IPS-18c (cell line): ENCODE measurements around the gene RNF111.

Experiments
- H3K4me3 ChIP-seq: 2 replicates; pipeline ENCODE4 v1.7.0; 2013; ENCODE audit warnings: low read depth, mild to moderate bottlenecking, low read length, moderate library complexity; ENCODE audit not compliant: insufficient read depth
- H3K9me3 ChIP-seq: one replicate; pipeline ENCODE4 v1.6.1; 2013; ENCODE audit warnings: mild to moderate bottlenecking, low read length, moderate library complexity; ENCODE audit not compliant: control insufficient read depth, insufficient read depth

RNF111 gene

DNA sequence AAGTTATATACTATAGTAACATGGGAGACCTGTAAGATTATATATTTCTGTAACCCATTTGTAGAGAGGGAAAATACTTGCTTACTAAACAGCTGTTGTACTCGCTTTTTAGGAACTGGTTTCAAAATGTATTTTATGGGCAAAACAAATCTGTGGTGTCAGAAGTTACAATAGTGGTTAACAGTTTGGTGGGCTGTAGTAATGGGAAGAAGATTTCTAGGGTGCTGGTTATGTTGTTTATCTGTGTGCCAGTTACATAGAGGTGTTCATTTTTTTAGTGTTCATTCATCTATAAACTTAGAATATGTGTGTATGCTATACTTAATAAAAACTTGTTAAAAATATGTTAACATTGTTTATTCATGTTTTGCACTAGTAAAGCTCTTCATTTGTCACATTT is 42.1 kb downstream of the RNF111 start:
- Histone ChIP-seq H3K4me3 (no peak overlapping the region), H3K9me3 (no peaks in the 10 kb centered on the region)

DNA sequence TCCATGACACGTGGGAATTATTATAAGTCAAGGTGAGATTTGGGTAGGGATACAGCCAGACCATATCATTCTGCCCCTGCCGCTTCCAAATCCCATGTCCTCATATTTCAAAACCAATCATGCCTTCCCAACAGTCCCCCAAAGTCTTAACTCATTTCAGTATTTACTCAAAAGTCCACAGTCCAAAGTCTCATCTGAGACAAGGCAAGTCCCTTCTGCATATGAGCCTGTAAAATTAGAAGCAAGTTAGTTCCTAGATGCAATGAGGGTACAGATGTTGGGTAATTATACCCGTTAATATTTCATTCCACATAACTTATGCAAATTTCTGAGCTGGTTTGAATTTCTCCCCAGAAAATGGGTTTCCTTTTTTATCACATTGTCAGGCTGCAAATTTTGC is 47.7 kb downstream of the RNF111 start:
- Histone ChIP-seq H3K4me3 (no peak overlapping the region), H3K9me3 (no peaks in the 10 kb centered on the region)

DNA sequence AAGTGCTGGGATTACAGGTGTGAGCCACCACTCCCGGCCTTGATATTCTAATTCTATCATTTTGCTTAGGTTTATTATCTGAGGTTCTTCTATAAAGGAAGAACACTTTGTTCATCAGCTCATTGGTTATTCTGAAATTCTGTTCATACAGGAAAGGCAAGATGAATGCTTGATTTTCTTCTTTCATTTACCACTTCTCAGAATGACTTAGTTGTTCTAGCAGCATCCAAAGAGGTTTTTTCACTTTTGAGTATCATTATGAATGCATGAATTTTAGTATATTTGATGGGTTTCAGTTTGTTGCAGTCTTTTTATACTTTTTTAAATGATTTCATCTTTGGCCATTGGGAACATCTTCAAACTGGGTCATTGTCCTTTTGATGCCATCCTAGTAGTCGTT is 51.8 kb downstream of the RNF111 start:
- no peak overlapping the region for H3K4me3 ChIP-seq
- no peaks in the 10 kb centered on the region for H3K9me3 ChIP-seq

DNA sequence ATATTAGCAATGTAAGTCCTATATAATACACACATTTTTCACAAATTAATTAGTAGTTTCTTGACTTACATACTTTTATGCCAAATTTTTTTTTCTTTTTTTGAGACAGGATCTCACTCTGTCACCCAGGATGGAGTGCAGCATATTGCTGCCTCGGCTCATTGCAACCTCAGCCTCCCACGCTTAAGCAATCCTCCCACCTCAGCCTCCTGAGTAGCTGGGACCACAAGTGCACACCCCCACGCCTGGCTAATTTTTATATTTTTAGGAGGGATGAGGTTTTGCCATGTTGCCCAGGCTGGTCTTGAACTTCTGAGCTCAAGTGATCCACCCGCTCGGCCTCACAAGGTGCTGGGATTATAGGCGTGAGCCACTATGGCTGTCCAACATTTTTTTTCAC is 54.6 kb downstream of the RNF111 start:
- Histone ChIP-seq H3K9me3 (no peaks in the 10 kb centered on the region), H3K4me3 (no peak overlapping the region)

DNA sequence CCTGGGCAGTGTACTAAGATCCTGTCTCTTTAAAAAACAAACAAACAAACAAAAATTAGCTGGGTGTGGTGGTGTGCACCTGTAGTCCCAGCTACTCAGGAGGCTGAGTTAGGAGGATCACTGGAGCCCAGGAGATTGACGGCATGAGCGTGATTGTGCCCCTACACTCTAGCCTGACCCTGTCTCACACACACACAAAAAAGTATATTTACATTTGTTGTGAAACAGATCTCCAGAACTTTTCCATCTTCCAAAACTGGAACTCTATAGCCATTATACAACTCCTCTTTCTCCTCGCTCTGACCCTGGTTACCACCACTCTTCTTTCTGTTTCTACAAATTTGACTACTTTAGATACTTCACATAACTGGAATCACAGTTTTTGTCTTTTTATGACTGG is 61.4 kb downstream of the RNF111 start:
- no peak overlapping the region for H3K4me3 ChIP-seq
- no peaks in the 10 kb centered on the region for H3K9me3 ChIP-seq

DNA sequence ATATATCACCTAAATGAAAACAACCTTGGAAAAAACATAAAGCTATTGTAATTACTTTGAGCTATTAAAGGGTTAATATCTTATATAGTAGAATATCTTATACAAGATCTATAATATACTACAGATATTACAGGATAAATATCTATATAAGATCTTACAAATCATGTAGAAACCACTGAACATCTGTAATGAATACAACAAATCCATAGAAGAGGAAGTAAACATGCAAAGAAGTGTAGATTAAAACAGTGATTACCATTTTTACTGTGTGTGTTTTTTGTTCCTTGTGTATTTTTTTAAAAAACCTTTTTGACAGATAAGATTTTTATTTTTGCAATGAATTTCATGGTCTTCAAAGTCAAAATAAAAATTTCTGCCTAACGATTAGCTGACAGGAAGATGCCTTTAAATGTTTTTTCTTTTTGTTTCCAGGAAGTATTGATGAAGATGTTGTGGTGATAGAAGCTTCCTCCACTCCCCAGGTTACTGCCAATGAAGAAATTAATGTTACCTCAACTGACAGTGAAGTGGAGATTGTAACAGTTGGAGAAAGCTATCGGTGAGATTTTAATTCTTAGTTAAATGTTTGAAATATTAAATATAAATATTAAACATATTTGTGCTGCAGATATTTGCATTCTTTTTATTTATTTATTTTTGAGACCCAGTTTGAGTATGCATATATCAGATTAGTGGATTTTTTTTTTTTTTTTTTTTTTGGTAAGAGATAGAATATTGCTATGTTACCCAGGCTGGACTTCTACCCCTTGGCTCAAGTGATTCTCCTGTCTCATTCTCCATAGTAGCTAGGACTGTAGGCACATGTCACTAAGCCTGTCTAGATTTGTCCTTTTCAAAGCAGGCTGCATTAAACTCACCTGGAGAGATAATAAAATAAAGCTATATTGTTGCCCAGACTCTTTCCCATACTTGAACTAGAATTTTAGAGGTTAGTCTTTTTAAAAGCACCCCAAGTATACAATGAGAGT is 64.7 kb downstream of the RNF111 start:
- H3K9me3 ChIP-seq: no peaks in the 10 kb centered on the region
- H3K4me3 ChIP-seq: no peak overlapping the region

DNA sequence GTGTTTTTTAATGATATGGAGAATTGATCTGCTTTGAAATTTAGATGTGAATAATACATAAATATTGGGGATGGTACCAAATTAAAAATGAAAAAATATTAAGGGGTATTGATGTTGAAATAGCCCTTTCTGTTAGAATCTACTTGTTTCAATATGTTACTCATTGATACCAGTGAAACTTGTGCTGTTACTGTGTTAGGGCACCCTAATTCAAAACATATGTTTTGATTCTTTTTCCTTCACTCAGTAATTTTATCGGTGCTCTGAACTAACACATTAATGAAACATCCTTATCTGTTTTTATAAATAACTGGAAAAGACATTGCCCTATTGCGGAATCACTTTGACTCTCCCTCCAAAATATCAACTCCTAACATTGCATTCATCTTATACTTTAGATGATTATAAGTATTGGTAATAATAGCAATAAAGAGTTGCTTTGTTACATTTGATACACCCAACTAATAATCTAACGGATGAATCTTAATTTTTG is 65.5 kb downstream of the RNF111 start:
- Histone ChIP-seq H3K4me3 (no peak overlapping the region), H3K9me3 (no peaks in the 10 kb centered on the region)

DNA sequence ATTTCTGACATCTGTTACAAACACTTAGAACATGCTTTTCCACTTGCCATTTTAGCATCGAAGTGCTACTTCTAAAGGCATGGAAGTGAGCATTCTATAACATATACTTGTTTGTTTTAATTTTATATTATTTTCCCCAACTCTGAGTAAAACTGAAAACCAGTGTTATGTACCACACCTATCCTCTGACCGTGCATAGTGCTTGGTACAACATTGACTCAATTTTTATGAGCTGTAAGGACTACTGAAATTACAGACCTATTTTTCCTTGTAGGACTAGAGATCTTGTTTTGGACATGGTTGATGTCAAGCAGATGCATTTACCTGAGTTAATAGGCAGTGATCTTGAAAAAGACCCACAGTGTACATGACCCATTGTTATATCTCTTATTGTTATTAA is 66.0 kb downstream of the RNF111 start:
- H3K4me3 ChIP-seq: no peak overlapping the region

DNA sequence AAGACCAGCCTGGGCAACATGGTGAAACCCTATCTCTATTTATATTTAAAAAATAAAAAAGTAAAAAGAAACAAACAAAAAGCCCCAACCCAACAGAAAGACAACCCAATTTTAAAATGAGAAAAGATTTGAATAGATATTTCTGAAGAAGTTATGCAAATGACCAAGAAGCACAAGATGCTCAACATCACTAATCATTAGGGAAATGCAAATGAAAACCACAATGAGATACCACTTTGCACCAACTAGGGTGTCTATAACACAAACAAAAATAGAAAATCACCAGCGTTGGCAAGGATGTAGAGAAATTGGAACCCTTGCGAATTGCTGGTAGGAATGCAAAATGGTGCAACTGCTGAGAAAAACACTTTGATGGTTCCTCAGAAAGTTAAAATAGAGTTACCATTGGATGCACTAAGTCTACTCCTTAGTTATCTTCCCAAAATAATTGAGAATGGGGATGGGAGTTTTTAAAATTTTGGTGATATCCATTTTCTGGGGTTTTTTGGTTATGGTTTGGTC is 71.7 kb downstream of the RNF111 start:
- Histone ChIP-seq H3K9me3 (no peaks in the 10 kb centered on the region), H3K4me3 (no peak overlapping the region)

More for the DNA sequence above, 66.0 kb downstream of the RNF111 start:
- H3K9me3 ChIP-seq: no peaks in the 10 kb centered on the region

DNA sequence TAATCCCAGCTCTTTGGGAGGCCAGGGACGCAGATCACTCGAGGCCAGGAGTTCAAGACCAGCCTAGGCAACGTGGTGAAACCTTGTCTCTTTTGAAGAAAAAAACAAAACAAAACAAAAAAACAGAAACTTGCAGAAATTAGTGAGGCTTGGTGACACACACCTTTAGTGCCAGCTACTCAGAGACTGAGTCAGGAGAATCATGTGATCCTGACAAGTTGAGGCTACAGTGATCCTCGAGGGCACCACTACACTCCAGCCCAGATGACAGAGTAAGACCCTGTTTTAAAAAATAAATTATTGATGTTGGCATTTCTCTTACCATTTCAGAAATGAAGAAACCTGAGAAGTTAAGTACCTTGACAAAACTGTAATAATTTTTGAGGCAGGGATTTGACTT is 72.9 kb downstream of the RNF111 start:
- Histone ChIP-seq H3K9me3 (no peaks in the 10 kb centered on the region), H3K4me3 (no peak overlapping the region)

DNA sequence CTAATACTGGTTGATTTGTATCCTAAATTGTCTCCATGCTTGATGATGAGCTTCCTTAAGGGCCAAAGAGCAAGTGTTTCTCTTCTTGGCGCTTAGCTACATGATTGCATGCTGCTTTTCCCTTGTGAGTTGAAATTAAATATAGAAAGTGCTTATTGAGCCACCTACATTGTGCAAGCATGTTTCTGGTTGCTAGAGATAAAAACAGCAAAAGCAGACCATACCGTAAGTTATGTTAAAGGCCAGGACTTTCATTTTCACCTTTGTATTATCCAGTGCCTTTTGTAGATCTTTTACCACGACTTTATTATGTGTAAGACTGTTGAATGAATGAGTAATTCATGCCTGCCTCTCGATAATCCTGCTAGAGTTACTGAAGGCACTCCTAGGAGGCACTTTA is 75.6 kb downstream of the RNF111 start:
- no peak overlapping the region for H3K4me3 ChIP-seq

DNA sequence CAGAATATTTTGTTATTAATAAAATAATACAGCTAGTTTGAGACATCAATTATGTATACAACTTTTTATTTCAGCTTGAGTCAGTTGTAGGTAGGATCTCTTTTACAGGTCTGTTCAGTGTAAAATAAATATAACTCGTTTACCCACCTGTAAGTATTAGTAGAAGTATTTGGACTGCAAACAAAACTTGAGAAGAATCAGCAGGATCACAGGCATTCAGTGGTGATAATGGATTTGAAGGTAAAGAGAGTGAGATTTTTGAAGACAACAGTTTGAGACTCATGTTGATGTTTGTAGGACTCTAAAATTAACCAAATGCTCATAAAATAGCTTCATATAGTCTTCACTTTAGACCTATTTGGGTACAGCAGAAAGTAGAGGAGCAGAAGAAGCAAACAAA is 82.0 kb downstream of the RNF111 start:
- Histone ChIP-seq H3K4me3 (no peak overlapping the region), H3K9me3 (no peaks in the 10 kb centered on the region)

More for the DNA sequence above, 75.6 kb downstream of the RNF111 start:
- H3K9me3 ChIP-seq: no peaks in the 10 kb centered on the region

DNA sequence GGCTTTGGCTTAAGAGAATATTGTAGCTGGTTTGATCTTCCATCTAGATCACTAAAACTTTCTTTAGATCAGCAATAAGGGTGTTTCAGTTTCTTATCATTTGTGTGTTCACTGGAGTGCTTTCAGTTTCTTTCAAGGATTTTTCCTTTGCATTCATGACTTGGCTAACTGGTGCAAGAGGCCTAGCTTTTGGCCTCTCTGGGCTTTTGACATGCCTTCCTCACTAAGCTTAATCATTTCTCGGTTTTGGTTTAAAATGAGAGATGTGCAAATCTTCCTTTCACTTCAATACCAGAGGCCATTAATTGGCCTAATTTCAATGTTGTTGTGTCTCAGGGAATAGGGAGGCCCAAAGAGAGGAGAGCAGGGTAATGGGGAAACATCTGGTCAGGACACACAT is 87.1 kb downstream of the RNF111 start:
- Histone ChIP-seq H3K4me3 (no peak overlapping the region), H3K9me3 (no peaks in the 10 kb centered on the region)

DNA sequence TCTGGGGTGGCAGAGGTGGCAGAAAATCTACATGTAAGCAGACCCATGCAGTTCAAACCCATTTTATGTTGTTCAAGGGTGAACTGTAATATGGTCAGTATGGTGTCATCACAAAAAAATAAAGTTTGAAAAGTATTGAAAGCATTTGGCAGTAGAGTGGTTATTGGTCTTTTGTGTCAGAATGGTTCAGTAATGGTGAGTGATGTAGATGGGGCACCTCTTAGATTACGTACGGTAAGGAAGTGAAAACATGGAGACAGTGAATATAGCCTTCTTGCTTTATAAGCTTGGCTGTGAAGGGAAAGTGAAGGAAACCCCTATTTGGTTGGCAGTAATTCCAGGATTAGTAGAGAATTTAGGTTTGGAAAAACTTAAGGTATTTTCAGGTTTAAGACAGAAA is 100.3 kb downstream of the RNF111 start:
- Histone ChIP-seq H3K4me3 (no peak overlapping the region), H3K9me3 (no peaks in the 10 kb centered on the region)

DNA sequence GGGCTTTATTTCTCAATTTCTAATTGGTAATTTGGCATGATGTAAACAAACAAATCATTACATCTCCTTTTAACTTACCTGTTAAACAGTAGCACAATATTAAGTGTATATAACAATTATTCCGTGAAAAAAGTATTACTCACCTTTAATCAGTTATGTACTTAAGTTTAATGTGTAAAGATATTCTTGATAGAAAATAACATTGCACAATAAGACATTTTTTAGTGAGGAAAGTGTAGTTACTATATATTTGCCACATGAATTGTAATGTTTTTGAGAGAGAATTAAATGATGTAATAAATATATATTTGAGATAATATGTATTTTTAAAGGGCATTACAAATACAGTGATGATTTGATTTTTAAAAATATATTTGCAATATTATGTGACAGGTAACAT is 106.6 kb downstream of the RNF111 start:
- Histone ChIP-seq H3K9me3 (no peaks in the 10 kb centered on the region), H3K4me3 (no peak overlapping the region)

DNA sequence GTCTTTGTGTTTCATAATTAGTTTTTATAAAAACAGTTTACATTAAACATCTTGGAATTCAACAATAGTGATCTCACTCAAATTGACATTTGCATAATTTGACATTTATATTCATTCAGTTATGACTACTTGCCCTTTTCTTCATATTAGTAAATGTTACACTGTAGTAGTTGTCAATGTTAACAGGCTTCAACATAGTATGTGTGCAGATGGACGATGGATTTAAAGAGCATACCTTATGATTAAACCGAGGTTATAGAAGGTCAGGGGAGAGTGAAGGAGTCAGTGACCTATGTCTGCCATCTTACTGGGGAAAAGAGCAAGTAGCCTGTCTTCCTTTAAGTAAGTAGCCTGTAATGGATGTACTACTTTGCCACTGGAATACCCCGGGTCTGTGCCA is 109.0 kb downstream of the RNF111 start:
- Histone ChIP-seq H3K9me3 (no peaks in the 10 kb centered on the region), H3K4me3 (no peak overlapping the region)

DNA sequence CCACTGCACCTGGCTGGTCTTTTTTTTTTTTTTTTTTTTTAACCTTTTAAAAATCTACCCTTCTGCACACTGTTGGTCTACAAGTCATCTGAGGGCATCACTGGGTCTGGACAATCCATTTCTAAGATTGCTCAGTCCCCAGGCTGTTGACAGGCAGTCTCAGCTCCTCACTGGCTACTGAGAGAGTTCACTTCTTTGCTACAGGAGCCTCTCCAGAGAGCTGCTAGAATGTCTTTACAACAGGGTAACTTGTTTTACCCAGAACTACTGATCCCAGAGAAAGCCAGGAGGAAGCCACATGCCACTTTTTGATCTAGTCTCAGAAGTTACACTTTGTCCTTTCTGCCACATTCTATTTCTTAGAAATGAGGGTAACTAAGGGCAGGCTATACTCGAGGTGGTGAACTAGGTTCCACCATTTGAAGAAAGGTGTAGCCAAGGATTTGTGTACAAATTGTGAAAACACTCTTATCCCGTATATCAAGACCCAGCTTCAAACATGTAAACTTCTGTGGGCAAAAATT is 111.8 kb downstream of the RNF111 start:
- no peaks in the 10 kb centered on the region for H3K9me3 ChIP-seq

DNA sequence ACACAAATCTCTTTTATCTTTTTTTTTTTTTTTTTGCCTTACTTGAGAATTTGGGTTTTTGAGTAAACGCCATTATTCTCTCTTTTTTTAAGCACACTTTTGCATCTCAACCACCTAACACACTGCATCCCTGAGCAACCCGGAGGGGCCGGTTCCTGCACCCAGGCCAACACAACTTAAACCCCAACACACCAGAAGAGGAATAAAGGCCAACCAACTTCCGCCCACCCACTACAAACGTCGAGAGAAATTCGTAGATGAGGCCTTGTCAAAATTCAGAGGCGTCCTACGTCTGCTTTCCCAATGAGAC is 117.1 kb downstream of the RNF111 start:
- peak overlapping the region; percentile 95; the same call in 1 of the 2 replicates for H3K4me3 ChIP-seq

More for the DNA sequence above, 111.8 kb downstream of the RNF111 start:
- H3K4me3 ChIP-seq: no peak overlapping the region

More for the DNA sequence above, 117.1 kb downstream of the RNF111 start:
- H3K9me3 ChIP-seq: no peaks in the 10 kb centered on the region
